ENCODE measurements around the gene BMAL1.

- no peak for TF ChIP-seq OSR1 (CRISPR knock-in tag; IDR thresholded peaks at IDR 0.05)
- TF ChIP-seq ZNF8 (CRISPR knock-in tag; IDR thresholded peaks at IDR 0.05): no peak
These were observed 11.5 kb downstream of the BMAL1 start for GRCh38 chr11:13289081-13289480.
